OCI-LY3 (cell line): ENCODE results near the gene EHBP1.

ENCODE experiments used
- H2AFZ ChIP-seq: fragments of 200-600, 300-600 bp; shearing (Covaris generic); 2 replicates; pipeline ENCODE4 v1.6.0; 2014; ENCODE audit warnings: antibody characterized with exemption, low read depth, low read length
- H3K27ac ChIP-seq: fragments of 200-600, 300-600 bp; sonication (generic); 2 replicates; pipeline ENCODE4 v1.5.1; 2014; ENCODE audit warnings: mild to moderate bottlenecking, low read length, moderate library complexity, mixed read lengths
- H3K27me3 ChIP-seq: fragments of 200-600, 300-600 bp; sonication (generic); 2 replicates; pipeline ENCODE4 v1.6.1; 2014; ENCODE audit warnings: low read depth, low read length, mixed read lengths
- H3K36me3 ChIP-seq: fragments of 200-600, 300-600 bp; sonication (generic); replicated peaks from 2 replicates; pipeline ENCODE3; 2014; ENCODE audit warnings: low read depth, low read length, mixed read lengths
- H3K4me1 ChIP-seq: fragments of 300-600, 200-600 bp; sonication (generic); 2 replicates; pipeline ENCODE4 v1.6.1; 2014; ENCODE audit warnings: low read length, mixed read lengths
- H3K4me2 ChIP-seq: fragments of 200-600, 300-600 bp; sonication (generic); 2 replicates; pipeline ENCODE4 v1.6.1; 2014; ENCODE audit warnings: low read length, mixed read lengths
- H3K4me3 ChIP-seq: fragments of 300-600, 200-600 bp; sonication (generic); 2 replicates; pipeline ENCODE4 v1.5.1; 2014; ENCODE audit warnings: antibody characterized with exemption, mild to moderate bottlenecking, low read length, moderate library complexity
- H3K79me2 ChIP-seq: fragments of 300-600, 200-600 bp; shearing (Covaris generic); 2 replicates; pipeline ENCODE4 v1.6.1; 2014; ENCODE audit warnings: mild to moderate bottlenecking, low read length, mixed read lengths
- H3K9ac ChIP-seq: fragments of 300-600, 200-600 bp; shearing (Covaris generic); 2 replicates; pipeline ENCODE4 v1.6.0; 2014; ENCODE audit warnings: mild to moderate bottlenecking, low read length, moderate library complexity
- H3K9me3 ChIP-seq: fragments of 200-600, 300-600 bp; shearing (Covaris generic); 2 replicates; pipeline ENCODE4 v1.6.1; 2014; ENCODE audit warnings: low read length, mixed read lengths; ENCODE audit not compliant: insufficient read depth
- H4K20me1 ChIP-seq: fragments of 200-600, 300-600 bp; sonication (generic); 2 replicates; pipeline ENCODE4 v1.6.1; 2016; ENCODE audit warnings: low read length, mixed read lengths; ENCODE audit not compliant: insufficient read depth
- CTCF ChIP-seq: fragments of 200-600, 300-600 bp; sonication (generic); IDR thresholded peaks from 2 replicates; pipeline ENCODE4 v1.5.1; 2014; ENCODE audit warnings: antibody characterized with exemption, low read length, low read depth
- EZH2phosphoT487 ChIP-seq: fragments of 200-600 bp; shearing (Covaris generic); IDR thresholded peaks from 2 replicates; pipeline ENCODE4 v1.6.1; 2018; ENCODE audit warnings: antibody characterized with exemption, mixed run types, low read depth

The EHBP1 gene

GRCh38 chr2:62743506-62743905, 38.0 kb downstream of the EHBP1 start:
- TF ChIP-seq CTCF: no peak
- TF ChIP-seq EZH2phosphoT487: no peak
- no peak overlapping the region for H3K4me2 ChIP-seq

GRCh38 chr2:62744603-62745002, 39.1 kb downstream of the EHBP1 start:
- Histone ChIP-seq H3K4me1 (no peaks in the 10 kb centered on the region; the same call in 1 of the 2 replicates), H3K4me2 (no peak overlapping the region)
- TF ChIP-seq EZH2phosphoT487: no peak
- TF ChIP-seq CTCF: no peak

More at GRCh38 chr2:62743506-62743905, 38.0 kb downstream of the EHBP1 start:
- H3K79me2 ChIP-seq: no peaks in the 10 kb centered on the region
- no peaks in the 10 kb centered on the region for H4K20me1 ChIP-seq
- no peak overlapping the region for H3K27ac ChIP-seq
- H3K27me3 ChIP-seq: no peaks in the 10 kb centered on the region
- no peaks in the 10 kb centered on the region; the same call in 1 of the 2 replicates for H3K4me1 ChIP-seq
- no peak overlapping the region for H3K9ac ChIP-seq
- H3K4me3 ChIP-seq: no peak overlapping the region
- no peak overlapping the region for H2AFZ ChIP-seq
- H3K36me3 ChIP-seq: no peaks in the 10 kb centered on the region
- no peaks in the 10 kb centered on the region for H3K9me3 ChIP-seq

GRCh38 chr2:62745891-62746481, 40.5 kb downstream of the EHBP1 start:
- Histone ChIP-seq H3K27ac (no peak overlapping the region), H3K79me2 (no peaks in the 10 kb centered on the region), H2AFZ (no peak overlapping the region), H3K4me2 (no peak overlapping the region), H3K4me1 (no peaks in the 10 kb centered on the region; the same call in 1 of the 2 replicates), H4K20me1 (no peaks in the 10 kb centered on the region), H3K9ac (no peak overlapping the region), H3K9me3 (no peaks in the 10 kb centered on the region), H3K36me3 (no peaks in the 10 kb centered on the region), H3K27me3 (no peaks in the 10 kb centered on the region), H3K4me3 (no peak overlapping the region)
- no peak for TF ChIP-seq EZH2phosphoT487
- no peak for TF ChIP-seq CTCF

More at GRCh38 chr2:62744603-62745002, 39.1 kb downstream of the EHBP1 start:
- H3K27ac ChIP-seq: no peak overlapping the region
- no peaks in the 10 kb centered on the region for H3K79me2 ChIP-seq
- no peak overlapping the region for H3K9ac ChIP-seq
- H2AFZ ChIP-seq: no peak overlapping the region
- no peaks in the 10 kb centered on the region for H3K27me3 ChIP-seq
- no peaks in the 10 kb centered on the region for H3K9me3 ChIP-seq
- H4K20me1 ChIP-seq: no peaks in the 10 kb centered on the region
- H3K4me3 ChIP-seq: no peak overlapping the region
- no peaks in the 10 kb centered on the region for H3K36me3 ChIP-seq

- H3K4me3 ChIP-seq: no peak overlapping the region
- H3K27ac ChIP-seq: no peak overlapping the region
- TF ChIP-seq EZH2phosphoT487: no peak
- no peak for TF ChIP-seq CTCF
- H3K4me2 ChIP-seq: no peak overlapping the region
- no peaks in the 10 kb centered on the region; the same call in 1 of the 2 replicates for H3K4me1 ChIP-seq
- H3K9me3 ChIP-seq: no peaks in the 10 kb centered on the region
- no peak overlapping the region for H2AFZ ChIP-seq
- no peaks in the 10 kb centered on the region for H3K79me2 ChIP-seq
- H3K27me3 ChIP-seq: no peaks in the 10 kb centered on the region
- H4K20me1 ChIP-seq: no peaks in the 10 kb centered on the region
- no peaks in the 10 kb centered on the region for H3K36me3 ChIP-seq
- no peak overlapping the region for H3K9ac ChIP-seq
Observed at GRCh38 chr2:62747169-62747568, 41.7 kb downstream of the EHBP1 start.
